Activated T-helper 9 cell treated with anti-CD3 and anti-CD28 coated beads, Interleukin-2, amount 50 U/mL, for 16 hours (primary cell): ENCODE measurements around the gene WDR38.
"Not testable (repeated sequence)": the region's sequence is repeated elsewhere in the genome, so short reads cannot be mapped to it uniquely, and the experiment has no call there.

Source experiments
- DNase-seq: peaks from one replicate; pipeline ENCODE4 v3.0.0-alpha.2; 2020; ENCODE audit warnings: low read depth

WDR38 gene

GRCh38 chr9:124834591-124834990 lies 18.7 kb upstream of the WDR38 start:
- no peak for DNase-seq

- no peak for DNase-seq
Observed at GRCh38 chr9:124835026-124835557, 18.2 kb upstream of the WDR38 start.

- DNase-seq: not testable (repeated sequence)
Observed at GRCh38 chr9:124838132-124838531, 15.1 kb upstream of the WDR38 start.

GRCh38 chr9:124838567-124839275 lies 14.5 kb upstream of the WDR38 start:
- DNase-seq: not testable (repeated sequence)

- DNase-seq: no peak
Observed at GRCh38 chr9:124839612-124840299, 13.5 kb upstream of the WDR38 start.

DNA sequence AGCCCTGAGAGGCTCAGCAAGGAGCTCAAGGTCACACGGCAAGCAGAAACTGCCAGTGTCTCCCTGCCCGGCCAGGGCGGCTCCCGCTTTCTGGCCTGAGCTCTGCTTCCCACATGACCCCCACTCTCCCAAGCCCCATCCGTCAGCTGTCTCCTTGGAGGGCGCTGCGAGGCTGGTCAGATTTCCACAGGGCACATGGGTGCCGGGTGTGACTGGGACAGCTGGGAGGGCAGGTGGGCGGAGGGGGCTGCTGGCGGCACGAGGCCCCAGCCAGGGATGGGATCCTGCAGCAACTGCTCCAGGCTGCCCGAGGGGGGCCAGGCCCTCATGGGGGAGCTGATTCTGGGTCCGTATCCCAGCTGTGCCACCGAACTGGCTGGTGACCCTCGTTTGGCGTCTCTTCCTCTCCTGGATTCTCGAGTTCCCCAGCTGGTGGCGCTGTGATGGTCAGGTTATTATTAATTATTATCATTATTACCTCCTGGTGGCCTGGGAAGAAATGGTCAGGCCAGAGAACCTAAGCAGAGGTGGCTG lies 12.9 kb upstream of the WDR38 start:
- DNase-seq: no peak

- DNase-seq: no peak
Observed at GRCh38 chr9:124841075-124841821, 12.0 kb upstream of the WDR38 start.

GRCh38 chr9:124843456-124844034 lies 9.7 kb upstream of the WDR38 start:
- no peak for DNase-seq

- DNase-seq: no peak
Observed at GRCh38 chr9:124844291-124844690, 9.0 kb upstream of the WDR38 start.

GRCh38 chr9:124846467-124846866 lies 6.8 kb upstream of the WDR38 start:
- not testable (repeated sequence) for DNase-seq

DNA sequence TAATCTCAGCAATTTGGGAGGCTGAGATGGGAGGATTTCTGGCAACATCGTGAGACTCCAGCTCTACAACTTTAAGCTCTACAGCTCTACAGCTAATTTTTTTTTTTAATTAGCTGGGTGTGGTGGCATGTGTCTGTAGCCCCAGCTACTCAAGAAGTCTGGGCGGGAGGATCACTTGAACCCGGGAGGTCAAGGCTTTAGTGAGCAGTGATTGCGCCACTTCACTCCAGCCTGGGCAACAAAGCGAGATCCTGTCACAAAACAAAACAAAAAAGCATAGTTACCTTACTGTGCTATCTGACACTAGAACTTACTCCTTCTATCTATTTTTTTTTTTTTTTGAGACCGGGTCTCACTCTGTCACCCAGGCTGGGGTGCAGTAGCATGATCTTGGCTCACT lies 6.3 kb upstream of the WDR38 start:
- no peak for DNase-seq

DNA sequence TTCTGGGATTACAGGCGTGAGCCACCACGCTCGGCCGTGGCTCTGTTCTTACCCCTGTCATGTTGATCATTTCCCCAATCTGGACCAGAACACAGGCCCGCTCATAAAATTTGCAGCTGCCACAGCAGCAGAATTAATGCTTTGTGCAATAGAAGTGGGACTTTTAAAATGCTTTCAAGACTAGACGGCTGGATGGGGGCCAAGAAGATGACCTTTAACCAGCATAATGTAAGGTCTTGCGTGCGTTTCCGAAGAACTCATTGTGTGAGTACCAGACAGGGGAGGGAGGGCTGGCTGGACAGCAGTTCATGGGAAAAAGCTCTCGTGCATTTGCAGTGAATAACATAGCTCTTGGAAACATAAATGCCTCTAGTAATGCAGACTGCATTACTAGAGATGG lies 3.5 kb upstream of the WDR38 start:
- no peak for DNase-seq

DNA sequence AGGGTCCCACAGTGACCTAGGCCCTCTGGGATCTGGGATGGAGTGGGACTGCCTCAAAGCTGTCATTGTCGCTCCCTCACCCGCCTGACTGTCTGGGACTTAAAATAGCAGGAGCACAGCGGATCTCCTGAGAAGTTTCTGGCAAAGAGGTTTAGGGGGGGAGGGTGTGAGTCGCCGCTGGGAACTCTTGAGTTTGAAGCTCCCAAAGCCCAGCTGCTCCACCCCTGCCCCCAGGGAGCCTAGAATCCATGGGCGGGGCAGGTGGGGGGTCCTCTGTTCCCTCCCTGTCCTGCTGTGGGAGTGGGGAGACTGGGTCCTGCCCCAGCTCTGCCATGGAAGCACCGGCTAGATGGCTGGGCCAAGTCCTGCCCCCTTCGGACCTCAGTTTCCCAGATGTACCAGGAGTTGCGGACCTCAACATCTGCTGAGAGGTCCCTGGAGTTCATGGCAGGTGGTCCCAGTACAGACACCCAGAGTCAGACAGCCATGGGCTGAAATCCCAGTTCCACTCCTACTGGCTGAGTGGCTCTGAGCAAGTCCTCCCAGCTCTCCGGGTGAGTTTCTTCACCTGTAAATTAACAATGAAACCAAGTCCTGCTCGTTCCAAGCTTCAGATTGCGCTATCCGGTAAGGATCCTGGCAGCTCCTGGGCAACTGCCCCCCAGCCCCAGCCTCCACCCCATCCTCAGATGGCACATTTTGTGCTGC lies 985 bp upstream of the WDR38 start:
- DNase-seq: no peak

DNA sequence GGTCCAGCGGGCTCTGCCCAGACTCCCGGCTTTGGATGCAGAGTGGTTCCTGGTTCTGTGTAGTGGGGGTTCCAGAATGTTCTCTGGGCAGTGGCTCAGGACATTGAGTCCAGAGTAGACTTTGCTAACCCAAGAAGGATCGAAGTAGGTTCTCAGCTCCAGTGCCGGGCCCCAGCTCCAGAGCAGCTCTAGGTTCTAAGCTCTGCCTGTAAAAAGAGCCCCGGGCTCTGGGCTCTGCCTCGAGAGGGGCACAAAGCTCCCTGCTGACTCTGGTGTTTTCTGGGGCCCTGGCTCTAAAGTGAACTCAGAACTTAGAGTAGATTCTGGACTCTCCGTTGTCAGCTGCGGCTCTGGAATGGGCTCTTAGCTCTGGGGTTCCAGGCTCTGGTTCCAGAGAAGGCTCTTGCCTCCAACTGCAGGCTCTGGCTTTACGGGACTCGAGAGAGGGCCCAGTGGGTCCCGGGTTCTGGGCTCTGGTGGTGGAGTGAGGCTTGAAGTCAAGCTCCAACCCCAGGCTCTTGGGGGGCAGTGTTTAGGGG lies 414 bp downstream of the WDR38 start:
- no peak for DNase-seq

GRCh38 chr9:124854161-124854560 lies 901 bp downstream of the WDR38 start:
- DNase-seq: no peak

DNA sequence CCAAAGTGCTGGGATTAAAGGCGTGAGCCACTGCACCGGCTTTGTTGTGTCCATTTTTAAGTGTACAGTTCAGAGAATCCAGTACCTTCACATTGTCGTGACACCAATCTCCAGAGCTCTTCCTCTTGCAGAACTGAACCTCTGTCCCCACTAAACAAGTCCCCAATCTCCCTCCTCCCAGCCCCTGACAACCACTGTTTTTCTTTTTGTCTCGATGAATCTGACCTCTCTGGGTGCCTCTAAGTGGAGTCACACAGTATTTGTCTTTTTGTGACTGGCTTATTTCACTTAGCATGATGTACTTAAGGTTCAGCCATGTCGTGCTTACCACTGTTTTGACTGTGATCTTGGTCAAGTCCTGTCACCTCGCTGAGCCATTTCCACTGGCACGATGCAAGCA lies 1.6 kb downstream of the WDR38 start:
- DNase-seq: no peak

DNA sequence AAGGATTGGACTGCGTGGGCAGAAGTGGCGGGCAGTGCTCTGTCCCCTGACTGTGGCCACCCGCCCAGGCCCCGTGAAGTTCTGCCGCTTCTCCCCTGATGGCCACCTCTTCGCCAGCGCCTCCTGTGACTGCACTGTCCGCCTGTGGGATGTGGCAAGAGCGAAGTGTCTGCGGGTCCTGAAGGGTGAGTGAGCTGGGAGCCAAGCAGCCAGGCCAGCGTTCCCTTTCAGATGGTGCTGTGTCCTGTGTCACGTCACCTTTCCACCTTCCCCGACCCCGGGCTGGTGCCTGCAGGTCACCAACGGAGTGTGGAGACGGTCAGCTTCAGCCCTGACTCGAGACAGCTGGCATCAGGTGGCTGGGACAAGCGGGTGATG lies 2.3 kb downstream of the WDR38 start:
- no peak for DNase-seq

- DNase-seq: no peak
Observed at GRCh38 chr9:124855944-124856765, 2.9 kb downstream of the WDR38 start.

DNA sequence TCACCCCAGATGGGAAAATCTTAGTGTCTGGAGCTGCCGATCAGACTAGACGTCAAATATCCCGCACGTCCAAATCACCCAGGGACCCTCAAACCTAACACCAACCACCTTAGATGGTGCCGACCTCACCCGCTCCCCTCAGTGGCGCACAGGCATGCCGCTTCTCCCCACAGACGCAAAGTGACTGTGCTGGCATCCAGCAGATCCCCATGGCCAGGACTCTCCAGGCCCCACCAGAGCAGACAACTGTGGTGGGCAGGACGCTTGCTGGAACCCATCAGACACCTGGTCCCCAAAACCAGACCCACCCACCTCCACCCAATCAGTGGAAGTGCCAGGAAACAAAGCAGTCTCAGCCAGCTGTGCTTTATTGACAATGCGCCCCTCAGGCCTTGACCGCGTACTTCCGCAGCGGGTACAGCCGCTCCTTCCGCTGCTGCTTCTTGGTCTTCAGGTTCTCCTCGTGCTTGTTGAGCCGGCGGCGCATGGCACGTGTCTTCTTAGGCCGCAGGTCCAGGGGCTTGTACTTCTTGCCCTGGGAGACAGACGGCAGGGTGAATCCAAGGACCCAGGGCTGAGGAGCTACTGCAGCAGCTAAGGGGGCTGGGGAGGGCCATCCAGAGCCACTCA lies 4.4 kb downstream of the WDR38 start:
- DNase-seq: no peak
